ENCODE results near the gene NFE2L1.
"Not testable (repeated sequence)": the region's sequence is repeated elsewhere in the genome, so short reads cannot be mapped to it uniquely, and the experiment has no call there.

NFE2L1 gene

GRCh38 chr17:48066192-48066591, 18.0 kb downstream of the NFE2L1 start:
- no peaks in the 10 kb centered on the region for H3K27me3 ChIP-seq
- H3K9me3 ChIP-seq: no peaks in the 10 kb centered on the region
- TF ChIP-seq, protein P1, sequence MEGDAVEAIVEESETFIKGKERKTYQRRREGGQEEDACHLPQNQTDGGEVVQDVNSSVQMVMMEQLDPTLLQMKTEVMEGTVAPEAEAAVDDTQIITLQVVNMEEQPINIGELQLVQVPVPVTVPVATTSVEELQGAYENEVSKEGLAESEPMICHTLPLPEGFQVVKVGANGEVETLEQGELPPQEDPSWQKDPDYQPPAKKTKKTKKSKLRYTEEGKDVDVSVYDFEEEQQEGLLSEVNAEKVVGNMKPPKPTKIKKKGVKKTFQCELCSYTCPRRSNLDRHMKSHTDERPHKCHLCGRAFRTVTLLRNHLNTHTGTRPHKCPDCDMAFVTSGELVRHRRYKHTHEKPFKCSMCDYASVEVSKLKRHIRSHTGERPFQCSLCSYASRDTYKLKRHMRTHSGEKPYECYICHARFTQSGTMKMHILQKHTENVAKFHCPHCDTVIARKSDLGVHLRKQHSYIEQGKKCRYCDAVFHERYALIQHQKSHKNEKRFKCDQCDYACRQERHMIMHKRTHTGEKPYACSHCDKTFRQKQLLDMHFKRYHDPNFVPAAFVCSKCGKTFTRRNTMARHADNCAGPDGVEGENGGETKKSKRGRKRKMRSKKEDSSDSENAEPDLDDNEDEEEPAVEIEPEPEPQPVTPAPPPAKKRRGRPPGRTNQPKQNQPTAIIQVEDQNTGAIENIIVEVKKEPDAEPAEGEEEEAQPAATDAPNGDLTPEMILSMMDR (IDR thresholded peaks at IDR 0.05; ENCODE audit: low read depth, low read length): no peak
- DNase-seq: no peak
- peaks cover 58% of the 10 kb centered on the region for H3K36me3 ChIP-seq
- no peak overlapping the region for H3K4me3 ChIP-seq (ENCODE audit: low read depth, low read length)
- no peaks in the 10 kb centered on the region; the same call in 1 of the 2 replicates for H3K4me1 ChIP-seq

DNA sequence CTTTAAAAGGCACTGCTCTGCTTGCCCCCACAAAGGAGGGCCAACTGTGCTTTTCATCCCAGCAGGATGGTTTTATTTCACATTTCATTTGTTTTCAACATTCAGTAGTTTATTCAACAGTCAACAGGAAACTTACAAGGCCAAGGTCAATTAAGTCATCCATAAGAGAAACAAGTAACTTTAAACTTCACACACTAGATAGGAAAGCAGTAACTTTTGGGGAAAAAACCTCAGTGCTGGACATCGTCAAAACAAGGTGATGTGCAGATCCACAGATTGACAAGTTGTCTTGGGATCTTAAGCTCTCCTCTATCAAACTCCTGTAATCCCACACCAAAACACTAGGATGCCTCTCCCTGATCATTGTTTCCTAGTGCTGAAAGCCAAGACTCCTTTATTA, 18.5 kb downstream of the NFE2L1 start:
- H3K4me3 ChIP-seq (ENCODE audit: low read depth, low read length): no peak overlapping the region
- DNase-seq: no peak
- H3K4me1 ChIP-seq: no peaks in the 10 kb centered on the region; the same call in 1 of the 2 replicates
- peaks cover 58% of the 10 kb centered on the region for H3K36me3 ChIP-seq
- no peaks in the 10 kb centered on the region for H3K27me3 ChIP-seq
- TF ChIP-seq, protein P1 (IDR thresholded peaks at IDR 0.05; ENCODE audit: low read depth, low read length): peak; percentile 22
- H3K9me3 ChIP-seq: no peaks in the 10 kb centered on the region

- Histone ChIP-seq H3K9me3 (no peaks in the 10 kb centered on the region), H3K4me1 (no peaks in the 10 kb centered on the region; the same call in 1 of the 2 replicates), H3K4me3 (ENCODE audit: low read depth, low read length) (no peak overlapping the region), H3K36me3 (peaks cover 58% of the 10 kb centered on the region), H3K27me3 (no peaks in the 10 kb centered on the region)
- TF ChIP-seq, protein P1 (IDR thresholded peaks at IDR 0.05; ENCODE audit: low read depth, low read length): no peak
- no peak for DNase-seq
Measured at GRCh38 chr17:48067245-48067644, 19.1 kb downstream of the NFE2L1 start.

- not testable (repeated sequence) for H3K4me1 ChIP-seq; H3K27me3 ChIP-seq; H3K4me3 ChIP-seq (ENCODE audit: low read depth, low read length); DNase-seq; H3K9me3 ChIP-seq
- peaks cover 54% of the 10 kb centered on the region for H3K36me3 ChIP-seq
Measured at GRCh38 chr17:48067808-48068207, 19.6 kb downstream of the NFE2L1 start.

- TF ChIP-seq, protein P1 (IDR thresholded peaks at IDR 0.05; ENCODE audit: low read depth, low read length): peak; percentile 65
- Histone ChIP-seq H3K4me3 (ENCODE audit: low read depth, low read length) (no peak overlapping the region), H3K36me3 (peaks cover 49% of the 10 kb centered on the region), H3K27me3 (no peaks in the 10 kb centered on the region), H3K4me1 (no peaks in the 10 kb centered on the region; the same call in 1 of the 2 replicates), H3K9me3 (no peaks in the 10 kb centered on the region)
- peak; percentile 41 for DNase-seq
Measured at GRCh38 chr17:48068491-48068961, 20.4 kb downstream of the NFE2L1 start.

GRCh38 chr17:48070195-48070594, 22.0 kb downstream of the NFE2L1 start:
- DNase-seq: no peak
- H3K4me3 ChIP-seq (ENCODE audit: low read depth, low read length): no peak overlapping the region
- no peaks in the 10 kb centered on the region for H3K9me3 ChIP-seq
- no peaks in the 10 kb centered on the region for H3K27me3 ChIP-seq
- H3K36me3 ChIP-seq: peaks cover 55% of the 10 kb centered on the region
- no peaks in the 10 kb centered on the region; the same call in 1 of the 2 replicates for H3K4me1 ChIP-seq
- TF ChIP-seq, protein P1 (IDR thresholded peaks at IDR 0.05; ENCODE audit: low read depth, low read length): no peak
